Epithelial cell of esophagus (primary cell): ENCODE measurements around the gene HSPB9.

Experiments
- DNase-seq: peaks from one replicate; pipeline ENCODE4 v3.0.0; 2010; ENCODE audit warnings: low read depth
- H3K4me3 ChIP-seq: 2 replicates; pipeline ENCODE4 v1.5.1; 2011; ENCODE audit warnings: mild to moderate bottlenecking, low read length, control low read depth
- CTCF ChIP-seq: IDR thresholded peaks from 2 replicates; pipeline ENCODE4 v1.5.1; 2011; ENCODE audit warnings: low read depth, mild to moderate bottlenecking, low read length, control low read depth, inconsistent platforms; ENCODE audit not compliant: insufficient read depth; ENCODE audit errors: missing control alignments

Gene HSPB9

GRCh38 chr17:42122371-42123303, at the start of gene HSPB9:
Gene HSPB9 (plus strand): TSS chr17:42122804. CDS start chr17:42122851, 47 bp downstream.
- H3K4me3 ChIP-seq, result no peak within 1 kb of the TSS
- no peak for TF ChIP-seq CTCF
- peak; percentile 81 for DNase-seq

GRCh38 chr17:42075789-42076188, 46.8 kb upstream of the HSPB9 start:
- TF ChIP-seq CTCF, result no peak
- DNase-seq, result no peak
- no peak overlapping the region for H3K4me3 ChIP-seq

- no peak overlapping the region for H3K4me3 ChIP-seq
- TF ChIP-seq CTCF, result no peak
- no peak for DNase-seq
These were observed 45.6 kb upstream of the HSPB9 start for GRCh38 chr17:42076797-42077559.

- no peak for DNase-seq
- no peak for TF ChIP-seq CTCF
- H3K4me3 ChIP-seq, result no peak overlapping the region
These were observed 44.8 kb upstream of the HSPB9 start for GRCh38 chr17:42077755-42078154.

GRCh38 chr17:42078396-42079043, 44.1 kb upstream of the HSPB9 start:
- TF ChIP-seq CTCF, result no peak
- H3K4me3 ChIP-seq, result no peak overlapping the region
- no peak for DNase-seq

GRCh38 chr17:42079541-42079940, 43.1 kb upstream of the HSPB9 start:
- no peak for TF ChIP-seq CTCF
- no peak overlapping the region for H3K4me3 ChIP-seq
- no peak for DNase-seq
